NCI-H2081 treated with DMSO at 0.1 percent for 48 hours (cell line): Measurements from ENCODE around the gene NAIF1.
A peak's percentile ranks its signal among the peaks of the same experiment; 100 is the strongest.
"Not testable (repeated sequence)": the region's sequence is repeated elsewhere in the genome, so short reads cannot be mapped to it uniquely, and the experiment has no call there.

Source experiments
- DNase-seq: peaks from one replicate; lab custom pipeline; 2025; lab: John Stamatoyannopoulos, UW

The NAIF1 gene

GRCh38 chr9:128066713-128067644, at the start of gene NAIF1:
Gene NAIF1, minus strand, starts transcription at chr9:128067320. Its CDS starts 219 bp downstream, at chr9:128067101.
- DNase-seq, result peak; percentile 97

- no peak for DNase-seq
Measured at GRCh38 chr9:128116104-128117083, 49.3 kb upstream of the NAIF1 start.

- DNase-seq, result no peak
Measured at GRCh38 chr9:128115187-128116103, 48.3 kb upstream of the NAIF1 start.

- DNase-seq, result no peak
Measured at GRCh38 chr9:128114326-128115186, 47.4 kb upstream of the NAIF1 start.

- DNase-seq, result no peak
Measured at GRCh38 chr9:128113526-128114325, 46.6 kb upstream of the NAIF1 start.

GRCh38 chr9:128111726-128112125, 44.6 kb upstream of the NAIF1 start:
- DNase-seq, result not testable (repeated sequence)

- DNase-seq, result no peak
Measured at GRCh38 chr9:128109050-128109709, 42.1 kb upstream of the NAIF1 start.

GRCh38 chr9:128108269-128109049, 41.3 kb upstream of the NAIF1 start:
- DNase-seq, result no peak

GRCh38 chr9:128107468-128108268, 40.5 kb upstream of the NAIF1 start:
- DNase-seq, result no peak

- DNase-seq, result no peak
Measured at GRCh38 chr9:128106940-128107467, 39.9 kb upstream of the NAIF1 start.

GRCh38 chr9:128106181-128106939, 39.2 kb upstream of the NAIF1 start:
- no peak for DNase-seq

GRCh38 chr9:128105538-128106175, 38.5 kb upstream of the NAIF1 start:
- no peak for DNase-seq

GRCh38 chr9:128104171-128104618, 37.1 kb upstream of the NAIF1 start:
- DNase-seq, result peak; percentile 65

GRCh38 chr9:128103589-128103962, 36.5 kb upstream of the NAIF1 start:
- no peak for DNase-seq

- DNase-seq, result no peak
Measured at GRCh38 chr9:128102861-128103588, 35.9 kb upstream of the NAIF1 start.
